Right atrium auricular region (tissue), 2 donors: ENCODE results near the gene CLIP2. TPM values are rescaled to one million over a fixed set of nuclear protein-coding genes. Genes with fewer than 3 reads are reported as not detected.
"Not testable (repeated sequence)": the region's sequence is repeated elsewhere in the genome, so short reads cannot be mapped to it uniquely, and the experiment has no call there.

ENCODE experiments used
- DNase-seq: peaks from one replicate; pipeline ENCODE4 v3.0.0-alpha.2; 2019; ENCODE audit warnings: low spot score
- H3K27ac ChIP-seq, 2 donors: fragments of 200-600 bp; sonication (generic); 1 replicate in 1 of 2; 2 replicates in 1 of 2; pipeline ENCODE4 v1.5.1; 2016 to 2019
- H3K27me3 ChIP-seq, 2 donors: fragments of 200-600 bp; sonication (generic); one replicate each; pipeline versions ENCODE4 v1.5.1 to v1.6.0; 2017 to 2019
- H3K36me3 ChIP-seq: fragments of 200-600 bp; sonication (generic); one replicate; pipeline ENCODE4 v1.5.1; 2016
- H3K4me1 ChIP-seq, 2 donors: fragments of 200-600 bp; sonication (generic); one replicate each; pipeline versions ENCODE4 v1.5.1 to v1.6.0; 2017 to 2019
- H3K4me3 ChIP-seq, 2 donors: fragments of 200-600 bp; sonication (generic); 1 replicate in 1 of 2; 2 replicates in 1 of 2; pipeline ENCODE4 v1.5.1; 2017 to 2019; ENCODE audit warnings: mild to moderate bottlenecking in 1 of 2, moderate library complexity in 1 of 2
- H3K9me3 ChIP-seq, 2 donors: fragments of 200-600 bp; sonication (generic); one replicate each; pipeline ENCODE4 v1.5.1; 2019
- total RNA-seq, 2 donors: library from RNA; depleted of rRNA; stranded (reverse); fragments of >200 nt; gene quantifications; one replicate each; pipeline ENCODE4 v1.1.0, GENCODE V29; 2016
- TF ChIP-seq, protein P1 (sequence below), 2 donors: fragments of 200-600 bp; sonication (generic); IDR thresholded peaks; one replicate each; pipeline ENCODE4 v1.5.1; 2019; ENCODE audit warnings: antibody characterized with exemption in 2 of 2

Gene CLIP2
- total RNA-seq, 2 donors from 2014 or later: 9.5 to 12.1 TPM

- Histone ChIP-seq H3K27me3 (no peaks in the 10 kb centered on the region), H3K36me3 (peaks cover 18% of the 10 kb centered on the region), H3K4me1 (peaks cover 0 to 15% of the 10 kb centered on the region in 2 donors), H3K27ac (no peak overlapping the region), H3K9me3 (no peaks in the 10 kb centered on the region), H3K4me3 (no peak overlapping the region)
- TF ChIP-seq, protein P1, sequence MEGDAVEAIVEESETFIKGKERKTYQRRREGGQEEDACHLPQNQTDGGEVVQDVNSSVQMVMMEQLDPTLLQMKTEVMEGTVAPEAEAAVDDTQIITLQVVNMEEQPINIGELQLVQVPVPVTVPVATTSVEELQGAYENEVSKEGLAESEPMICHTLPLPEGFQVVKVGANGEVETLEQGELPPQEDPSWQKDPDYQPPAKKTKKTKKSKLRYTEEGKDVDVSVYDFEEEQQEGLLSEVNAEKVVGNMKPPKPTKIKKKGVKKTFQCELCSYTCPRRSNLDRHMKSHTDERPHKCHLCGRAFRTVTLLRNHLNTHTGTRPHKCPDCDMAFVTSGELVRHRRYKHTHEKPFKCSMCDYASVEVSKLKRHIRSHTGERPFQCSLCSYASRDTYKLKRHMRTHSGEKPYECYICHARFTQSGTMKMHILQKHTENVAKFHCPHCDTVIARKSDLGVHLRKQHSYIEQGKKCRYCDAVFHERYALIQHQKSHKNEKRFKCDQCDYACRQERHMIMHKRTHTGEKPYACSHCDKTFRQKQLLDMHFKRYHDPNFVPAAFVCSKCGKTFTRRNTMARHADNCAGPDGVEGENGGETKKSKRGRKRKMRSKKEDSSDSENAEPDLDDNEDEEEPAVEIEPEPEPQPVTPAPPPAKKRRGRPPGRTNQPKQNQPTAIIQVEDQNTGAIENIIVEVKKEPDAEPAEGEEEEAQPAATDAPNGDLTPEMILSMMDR (IDR thresholded peaks at IDR 0.05): no peak
- DNase-seq: no peak
These were observed 87.2 kb downstream of the CLIP2 start for GRCh38 chr7:74376256-74377036.

DNA sequence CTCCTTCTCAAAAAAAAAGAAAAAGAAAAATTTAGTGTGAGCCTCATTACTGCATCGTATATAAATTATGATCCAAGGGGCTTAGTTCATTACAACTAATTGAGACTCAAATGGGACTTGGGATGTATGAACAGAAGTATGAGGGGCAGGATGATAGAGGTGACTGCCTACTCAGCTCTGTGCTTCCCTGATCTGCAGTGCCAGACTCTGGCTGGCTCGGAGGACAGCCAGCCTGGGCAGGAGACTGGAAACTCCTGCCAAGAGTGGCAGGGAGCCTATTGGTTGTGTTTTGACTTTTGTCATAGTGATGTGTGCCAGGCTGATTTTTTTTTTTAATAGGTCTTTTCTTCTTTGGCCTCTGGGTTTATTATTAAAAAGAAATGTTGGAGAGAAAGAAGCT lies 90.7 kb downstream of the CLIP2 start:
- peaks cover 18% of the 10 kb centered on the region for H3K36me3 ChIP-seq
- no peaks in the 10 kb centered on the region for H3K4me1 ChIP-seq
- no peaks in the 10 kb centered on the region for H3K27me3 ChIP-seq
- no peak for DNase-seq
- no peaks in the 10 kb centered on the region for H3K9me3 ChIP-seq
- H3K27ac ChIP-seq: no peak overlapping the region
- TF ChIP-seq, protein P1 (IDR thresholded peaks at IDR 0.05): no peak
- no peak overlapping the region for H3K4me3 ChIP-seq

DNA sequence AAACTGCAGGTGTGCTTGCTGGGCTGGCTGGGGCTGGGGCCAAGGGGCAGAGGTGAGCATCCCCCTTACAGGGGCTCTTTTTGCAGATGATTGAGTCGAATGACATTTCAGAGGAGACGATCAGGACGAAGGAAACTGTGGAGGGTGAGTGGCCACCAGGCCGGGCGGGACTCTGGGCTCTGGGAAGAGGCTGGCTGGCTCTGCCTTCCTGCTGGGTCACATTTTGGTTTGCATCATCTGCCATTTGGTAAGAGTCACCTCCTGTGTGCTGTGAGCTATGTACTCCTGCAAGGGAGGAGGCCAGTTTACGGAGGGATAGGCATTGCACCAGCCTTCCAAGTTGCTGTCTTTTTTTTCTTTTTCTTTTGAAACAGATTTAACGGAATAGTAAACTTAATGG lies 91.5 kb downstream of the CLIP2 start:
- no peak overlapping the region for H3K27ac ChIP-seq
- H3K4me1 ChIP-seq: no peaks in the 10 kb centered on the region

DNA sequence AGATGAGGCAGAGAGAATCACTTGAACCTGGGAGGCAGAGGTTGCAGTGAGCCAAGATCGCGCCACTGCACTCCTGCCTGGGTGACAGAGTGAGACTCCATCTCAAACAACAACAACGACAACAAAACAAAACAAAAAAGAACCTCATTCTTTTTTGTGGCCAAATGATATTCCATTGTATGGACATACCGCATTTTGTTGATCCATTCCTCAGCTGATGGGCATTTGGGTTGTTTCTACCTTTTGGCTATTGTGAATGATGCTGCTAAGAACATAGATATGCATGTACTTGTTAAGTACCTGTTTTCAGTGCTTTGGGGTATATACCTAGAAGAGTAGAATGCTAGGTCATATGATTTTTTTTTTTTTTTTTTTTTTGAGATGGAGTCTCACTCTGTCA lies 94.9 kb downstream of the CLIP2 start:
- not testable (repeated sequence) for DNase-seq, H3K4me3 ChIP-seq, H3K4me1 ChIP-seq, H3K27ac ChIP-seq, H3K27me3 ChIP-seq, H3K9me3 ChIP-seq
- peaks cover 17% of the 10 kb centered on the region for H3K36me3 ChIP-seq

More for the DNA sequence above, 91.5 kb downstream of the CLIP2 start:
- DNase-seq: no peak
- Histone ChIP-seq H3K4me3 (no peak overlapping the region), H3K36me3 (peaks cover 16% of the 10 kb centered on the region), H3K9me3 (no peaks in the 10 kb centered on the region), H3K27me3 (no peaks in the 10 kb centered on the region)
- TF ChIP-seq, protein P1 (IDR thresholded peaks at IDR 0.05): no peak

GRCh38 chr7:74384854-74385253 lies 95.6 kb downstream of the CLIP2 start:
- H3K9me3 ChIP-seq, H3K27ac ChIP-seq, DNase-seq, H3K4me1 ChIP-seq, H3K27me3 ChIP-seq, H3K4me3 ChIP-seq: not testable (repeated sequence)
- H3K36me3 ChIP-seq: peaks cover 19% of the 10 kb centered on the region

GRCh38 chr7:74387606-74388005 lies 98.4 kb downstream of the CLIP2 start:
- Histone ChIP-seq H3K9me3 (no peaks in the 10 kb centered on the region), H3K27me3 (no peaks in the 10 kb centered on the region), H3K4me1 (no peaks in the 10 kb centered on the region), H3K27ac (no peak overlapping the region), H3K36me3 (peaks cover 19% of the 10 kb centered on the region), H3K4me3 (no peak overlapping the region)
- DNase-seq: no peak
- TF ChIP-seq, protein P1 (IDR thresholded peaks at IDR 0.05): no peak
